Measurements from ENCODE around the gene PUSL1.

PUSL1 gene, protein sequence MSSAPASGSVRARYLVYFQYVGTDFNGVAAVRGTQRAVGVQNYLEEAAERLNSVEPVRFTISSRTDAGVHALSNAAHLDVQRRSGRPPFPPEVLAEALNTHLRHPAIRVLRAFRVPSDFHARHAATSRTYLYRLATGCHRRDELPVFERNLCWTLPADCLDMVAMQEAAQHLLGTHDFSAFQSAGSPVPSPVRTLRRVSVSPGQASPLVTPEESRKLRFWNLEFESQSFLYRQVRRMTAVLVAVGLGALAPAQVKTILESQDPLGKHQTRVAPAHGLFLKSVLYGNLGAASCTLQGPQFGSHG

DNA sequence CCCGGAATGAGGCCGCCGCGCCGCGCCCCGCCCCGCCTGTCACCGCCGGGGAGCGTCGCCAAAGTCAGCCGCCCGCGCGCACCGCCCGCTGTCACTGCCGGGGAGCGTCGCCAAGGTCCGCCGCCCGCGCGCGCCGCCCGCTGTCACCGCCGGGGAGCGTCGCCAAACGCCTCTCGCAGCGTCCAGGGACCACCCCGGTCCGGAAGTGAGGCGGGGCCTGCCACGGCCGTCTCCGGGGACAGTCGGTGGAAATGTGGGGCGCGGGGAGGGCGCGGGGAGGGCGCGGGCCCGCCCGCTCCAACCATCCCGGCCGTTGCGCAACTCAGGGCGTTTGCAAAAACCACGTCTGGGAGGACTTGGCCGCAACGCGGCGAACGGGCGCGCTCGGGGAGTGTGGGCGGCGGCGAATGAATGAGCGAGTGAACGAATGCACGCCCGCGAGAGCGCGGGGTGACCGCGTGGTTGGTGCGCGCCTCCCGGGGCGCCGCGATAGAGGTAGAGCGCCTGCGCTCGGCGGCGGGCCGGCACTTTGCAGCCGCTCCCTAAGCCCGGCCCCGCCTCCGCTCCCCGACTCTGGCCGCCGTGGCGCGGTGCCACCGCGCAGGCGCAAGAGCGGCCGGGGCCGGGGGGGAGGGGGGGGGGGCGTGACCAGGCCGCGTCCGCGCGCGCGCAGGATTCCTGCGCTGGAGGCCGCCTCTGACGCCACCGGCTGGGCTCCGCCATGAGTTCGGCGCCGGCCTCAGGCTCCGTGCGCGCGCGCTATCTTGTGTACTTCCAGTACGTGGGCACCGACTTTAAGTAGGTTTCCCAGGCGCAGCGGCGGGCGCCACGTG is at the start of gene PUSL1, which contains the start of gene ACAP3:
Gene PUSL1, plus strand, starts transcription at position 675 of the 833 bp plus-strand sequence. Its CDS starts 47 bp downstream, at position 722.
Gene ACAP3, minus strand, starts transcription at position 8 of the 833 bp plus-strand sequence. CDS start 115 bp downstream, outside the sequence.
- peak; percentile 79 to 80 for DNase-seq (ENCODE audit: extremely low read depth in 1 of 2, low read depth in 1 of 2)

DNA sequence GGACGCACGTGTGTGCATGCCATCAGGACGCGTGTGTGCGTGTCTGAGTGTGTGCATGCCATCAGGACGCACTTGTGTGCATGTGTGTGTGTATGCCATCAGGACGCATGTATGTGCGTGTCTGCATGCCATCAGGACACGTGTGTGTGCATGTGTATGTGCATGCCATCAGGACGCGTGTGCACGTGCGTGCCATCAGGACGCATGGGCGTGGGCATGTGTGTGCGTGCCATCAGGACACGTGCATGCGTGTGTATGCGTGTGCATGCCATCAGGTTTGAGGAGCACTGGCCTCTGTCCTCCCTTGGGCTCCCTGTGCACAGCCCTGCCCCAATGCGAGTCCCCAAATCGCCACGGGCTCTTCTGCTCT is 49.3 kb upstream of the PUSL1 start:
- DNase-seq (ENCODE audit: extremely low read depth in 1 of 2, low read depth in 1 of 2), result no peak

DNA sequence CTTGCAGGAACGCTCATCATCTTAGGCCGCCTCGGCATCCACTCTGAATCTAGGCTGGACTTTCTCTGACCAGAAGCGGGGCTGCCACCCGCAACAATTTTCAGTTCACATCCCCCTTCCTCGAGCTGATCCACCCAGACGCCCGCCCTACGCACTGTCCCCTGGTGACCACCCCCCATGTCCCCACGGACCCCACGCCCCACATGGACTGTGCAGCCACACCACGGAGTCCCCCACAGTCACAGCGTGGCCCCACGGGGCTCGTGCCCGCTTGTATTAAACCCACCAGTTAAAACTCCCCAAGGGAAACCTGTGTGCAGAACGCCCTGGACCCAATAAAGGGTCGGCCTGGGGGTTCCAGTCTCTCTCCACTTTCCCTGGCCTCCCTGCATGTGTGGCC is 48.9 kb upstream of the PUSL1 start:
- no peak for DNase-seq (ENCODE audit: extremely low read depth in 1 of 2, low read depth in 1 of 2)

DNA sequence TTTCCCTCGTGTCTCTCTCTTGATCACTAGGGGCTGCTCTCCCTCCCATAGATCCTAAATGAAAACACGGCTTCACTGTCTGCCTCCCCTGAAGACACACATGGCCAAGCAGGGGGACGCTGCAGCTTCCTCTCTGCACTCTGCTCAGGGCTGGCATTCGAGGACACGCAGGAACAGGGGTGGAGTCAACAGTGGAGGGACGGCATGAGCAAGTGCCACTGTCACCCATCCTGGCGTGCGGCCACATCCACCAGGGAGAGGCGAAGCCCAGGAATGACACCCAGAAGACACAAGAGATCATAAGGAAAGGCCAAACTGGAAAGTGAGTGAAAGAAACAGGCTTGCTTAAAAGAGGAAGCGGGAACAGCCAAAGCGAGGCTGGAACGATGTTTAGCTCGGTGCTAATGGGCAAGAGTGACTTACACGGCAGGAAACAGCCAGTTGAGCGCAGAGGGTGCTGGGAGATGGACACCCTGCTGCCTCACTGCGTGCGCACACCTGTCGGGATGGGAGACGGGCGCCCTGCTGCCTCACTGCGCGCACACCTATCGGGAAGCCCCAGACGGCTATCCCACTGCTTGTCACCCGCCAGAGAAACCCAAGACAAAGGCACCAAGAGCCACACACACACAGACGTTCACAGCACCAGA is 48.3 kb upstream of the PUSL1 start:
- no peak for DNase-seq (ENCODE audit: extremely low read depth in 1 of 2, low read depth in 1 of 2)

DNA sequence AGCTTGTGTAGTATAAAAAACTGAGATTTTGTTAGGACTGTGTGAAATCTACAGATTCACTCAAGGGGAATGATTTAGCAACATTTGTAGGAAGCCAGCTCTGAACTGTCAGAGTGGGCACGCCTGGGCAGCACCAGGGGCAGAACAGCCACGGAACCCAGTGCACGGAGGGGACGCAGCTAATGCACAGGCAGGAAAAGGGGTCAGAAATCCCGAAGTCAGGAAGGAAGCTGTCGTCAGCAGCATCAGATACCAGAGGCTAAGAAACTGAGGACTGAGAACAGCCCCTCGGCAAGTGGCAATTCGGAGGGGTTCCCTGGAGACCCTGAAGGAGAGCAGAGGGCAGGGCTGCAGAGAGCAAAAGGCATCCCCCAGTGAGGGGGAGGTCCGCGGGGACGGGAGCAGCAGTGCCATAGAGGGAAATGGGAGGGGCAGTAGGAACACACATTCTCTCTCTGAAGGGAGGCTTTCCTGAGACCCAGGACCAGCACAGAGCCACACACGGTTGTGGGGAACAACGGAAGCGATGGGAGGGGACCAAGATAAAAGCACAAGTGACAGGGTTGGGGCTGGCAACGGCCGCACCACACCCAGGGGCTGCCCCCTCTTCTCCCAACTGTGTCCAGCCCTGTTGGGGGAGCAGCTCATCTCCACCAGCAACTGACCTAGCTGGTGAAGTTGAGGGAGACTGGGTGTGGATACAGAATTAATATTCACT is 47.4 kb upstream of the PUSL1 start:
- no peak for DNase-seq (ENCODE audit: extremely low read depth in 1 of 2, low read depth in 1 of 2)

DNA sequence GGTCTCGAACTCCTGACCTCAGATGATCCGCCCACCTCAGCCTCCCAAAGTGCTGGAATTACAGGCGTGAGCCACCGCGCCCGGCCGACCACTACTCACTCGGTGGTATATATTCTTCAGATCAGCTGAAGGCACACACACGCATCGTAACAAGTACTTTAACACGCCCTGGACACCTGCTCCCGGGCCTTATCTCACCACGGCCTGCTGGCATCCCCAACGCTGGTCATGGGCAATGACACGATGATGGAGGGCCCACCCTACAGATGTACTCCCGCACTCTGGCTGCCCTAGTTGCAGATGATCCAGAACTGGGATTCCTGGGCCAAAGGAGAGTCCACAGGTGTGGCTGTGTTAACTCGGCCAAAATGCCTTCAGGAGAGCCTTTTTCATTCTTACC is 46.3 kb upstream of the PUSL1 start:
- no peak for DNase-seq (ENCODE audit: extremely low read depth in 1 of 2, low read depth in 1 of 2)

DNA sequence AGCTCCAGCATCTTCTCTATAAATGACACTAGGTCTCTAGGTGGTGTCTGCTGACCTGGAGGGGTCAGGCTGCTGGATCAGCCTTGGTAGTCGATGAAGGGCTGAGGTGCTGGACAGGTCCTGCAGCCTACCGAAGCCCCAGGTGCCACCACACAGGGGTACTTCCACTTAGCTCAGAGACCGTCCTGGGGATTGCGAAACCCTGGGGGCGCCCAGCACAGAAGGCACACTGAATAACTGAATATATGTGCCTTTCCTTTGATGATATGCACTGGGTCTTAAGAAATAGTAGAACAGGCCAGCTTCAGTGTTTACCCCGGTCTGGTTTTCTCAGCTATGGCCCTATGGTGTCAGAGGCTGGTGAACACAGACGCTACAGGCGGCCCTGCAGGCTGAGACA is 45.6 kb upstream of the PUSL1 start:
- no peak for DNase-seq (ENCODE audit: extremely low read depth in 1 of 2, low read depth in 1 of 2)

DNA sequence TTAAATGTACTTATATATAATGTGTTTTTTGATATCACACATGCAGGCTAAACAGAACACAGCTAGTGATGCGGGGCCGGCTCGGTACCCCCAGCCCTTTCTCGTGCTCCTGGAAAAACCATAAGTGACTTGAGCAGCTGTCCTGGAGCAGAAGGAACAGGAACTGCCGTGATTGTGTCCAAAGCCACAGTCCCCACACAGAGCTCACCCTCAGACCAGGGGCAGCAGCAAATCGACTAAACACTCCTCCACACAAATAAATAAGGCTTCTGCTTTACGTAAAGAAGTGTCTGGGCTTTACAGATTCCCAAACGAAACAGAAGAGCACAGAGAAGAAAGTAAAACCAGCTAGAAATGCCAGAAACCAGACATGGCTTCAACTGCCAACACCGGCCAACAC is 44.4 kb upstream of the PUSL1 start:
- no peak for DNase-seq (ENCODE audit: extremely low read depth in 1 of 2, low read depth in 1 of 2)

DNA sequence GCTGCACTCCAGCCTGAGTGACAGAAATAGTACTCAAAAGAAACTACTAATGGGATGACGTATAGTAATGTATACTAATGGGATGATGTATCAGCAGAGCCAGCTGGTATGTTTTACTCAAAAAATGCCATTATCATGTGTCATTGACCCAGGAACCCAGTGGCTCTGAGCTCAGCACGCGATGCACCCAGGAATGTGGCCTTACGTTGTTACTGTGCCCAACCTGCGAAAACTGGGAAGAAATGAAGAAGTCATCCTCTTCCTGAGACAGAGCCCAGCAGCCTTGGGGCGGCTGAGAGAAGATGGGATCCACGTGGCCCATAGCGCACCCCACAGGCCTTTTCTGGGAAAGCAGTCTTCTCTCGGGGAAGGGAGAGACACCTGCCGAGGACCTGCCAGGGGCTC is 43.5 kb upstream of the PUSL1 start:
- no peak for DNase-seq (ENCODE audit: extremely low read depth in 1 of 2, low read depth in 1 of 2)

DNA sequence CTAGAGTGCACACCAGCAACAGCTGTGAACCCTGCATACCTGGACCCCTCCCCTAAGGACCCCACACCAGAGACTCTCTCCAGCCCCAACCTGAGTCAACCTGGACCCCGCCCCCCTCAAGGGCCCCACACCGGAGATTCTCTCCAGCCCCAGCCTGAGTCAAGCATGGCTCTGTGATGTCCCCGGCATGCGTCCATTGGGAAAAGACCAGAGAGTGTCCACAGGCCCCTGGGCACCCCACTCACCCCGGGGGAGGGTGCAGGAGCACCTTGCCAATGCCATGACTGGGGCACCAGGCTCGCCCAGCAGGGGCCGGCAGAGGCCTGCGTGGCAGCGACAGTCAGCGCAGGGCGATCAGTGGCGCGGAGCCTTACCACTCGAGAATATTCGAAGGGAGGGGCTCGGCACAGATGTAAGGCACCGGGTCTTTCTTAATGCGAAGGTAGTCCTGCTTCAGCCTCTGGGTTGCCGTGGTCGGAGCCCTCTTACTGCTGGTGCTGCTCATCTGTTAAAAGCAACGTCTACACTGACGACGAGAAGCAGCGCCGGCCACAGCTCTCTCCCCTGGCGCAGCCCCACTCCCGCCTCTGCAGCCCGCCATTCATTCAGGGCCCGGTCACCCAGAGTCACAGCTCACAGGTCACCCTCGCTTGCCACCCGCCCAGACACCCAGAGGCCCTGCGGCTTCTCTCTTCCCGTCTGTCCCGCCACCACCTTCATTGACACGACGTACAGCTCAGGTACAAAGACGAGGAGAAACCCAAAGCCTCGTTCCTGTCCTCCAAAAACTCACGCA is 40.7 kb upstream of the PUSL1 start:
- no peak for DNase-seq (ENCODE audit: extremely low read depth in 1 of 2, low read depth in 1 of 2)

DNA sequence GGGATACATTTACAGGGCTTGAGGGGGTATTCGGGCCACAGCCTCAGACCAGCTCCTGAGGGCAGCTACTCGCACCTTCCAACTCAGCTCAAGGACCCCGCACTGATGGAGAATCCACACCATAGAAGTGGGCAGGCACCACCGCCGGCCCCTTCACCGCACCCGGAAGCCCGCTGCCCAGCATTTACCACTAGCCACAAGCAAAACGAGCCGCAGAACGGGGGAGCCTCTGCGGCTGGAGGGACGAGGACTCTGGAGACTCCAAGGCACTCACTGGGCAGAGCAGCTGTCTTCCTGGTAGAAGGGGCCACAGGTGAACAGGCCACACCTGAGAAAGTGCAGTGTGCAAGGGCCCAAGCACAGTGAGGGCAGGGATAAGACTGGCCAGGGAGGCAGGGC is 40.1 kb upstream of the PUSL1 start:
- no peak for DNase-seq (ENCODE audit: extremely low read depth in 1 of 2, low read depth in 1 of 2)

DNA sequence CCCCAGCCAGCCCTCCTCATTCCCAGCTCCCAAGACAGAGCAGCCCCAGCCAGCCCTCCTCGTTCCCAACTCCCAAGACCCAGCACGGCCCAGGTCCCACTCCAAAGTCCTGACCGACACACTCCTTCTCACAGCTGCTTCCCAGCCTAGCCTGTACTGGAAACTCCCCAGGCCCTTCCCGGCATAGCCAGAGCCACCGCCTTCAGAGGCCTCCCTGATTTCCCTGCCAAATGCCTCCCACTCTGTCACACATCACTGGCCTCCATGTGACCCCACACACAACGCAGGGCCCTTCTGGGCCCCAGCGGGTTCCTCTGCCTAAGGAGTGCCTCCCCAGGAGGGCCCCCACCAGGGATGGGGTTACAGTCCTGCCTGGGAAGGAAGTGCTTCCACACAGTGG is 37.6 kb upstream of the PUSL1 start:
- DNase-seq (ENCODE audit: extremely low read depth in 1 of 2, low read depth in 1 of 2), result no peak

DNA sequence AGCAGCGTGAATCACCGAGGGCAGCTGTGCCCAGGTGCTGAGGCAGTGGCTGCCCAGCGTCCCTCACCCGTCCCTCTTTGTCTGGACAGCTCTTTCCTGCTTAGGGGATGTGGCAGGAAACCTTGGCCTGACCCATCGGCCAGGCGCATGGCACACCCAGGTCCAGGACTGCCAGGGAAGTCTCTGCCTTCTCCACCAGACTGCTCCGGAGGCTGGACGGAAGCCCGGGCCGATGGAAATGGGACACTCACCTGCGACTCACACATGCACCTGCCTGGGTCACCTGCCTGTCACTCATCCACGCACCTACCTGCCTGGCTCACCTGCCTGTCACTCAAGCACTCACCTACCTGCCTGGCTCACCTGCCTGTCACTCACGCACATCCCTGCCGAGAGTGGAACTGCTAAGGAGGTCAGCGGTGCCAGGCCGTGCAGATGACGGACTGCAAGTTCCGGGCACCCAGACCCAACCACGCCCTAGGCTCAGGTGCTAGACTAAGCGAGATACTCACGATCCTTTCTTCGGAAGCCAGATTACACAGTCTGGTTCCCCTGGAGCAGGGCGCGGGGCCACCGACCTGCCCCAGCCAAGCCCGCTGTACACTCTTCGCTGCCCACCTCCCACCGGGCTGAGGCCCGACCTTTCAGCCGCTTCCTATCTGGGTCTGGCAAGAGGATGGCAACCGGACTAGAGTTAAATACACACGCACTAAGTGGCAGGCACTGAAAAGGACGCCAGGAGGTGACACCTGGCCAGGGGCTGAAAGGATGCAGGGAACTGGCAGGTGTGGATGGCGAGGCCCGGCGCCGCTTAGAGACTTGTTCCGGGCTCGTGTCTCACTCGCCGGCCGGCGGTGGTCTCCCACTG is 35.8 kb upstream of the PUSL1 start:
- no peak for DNase-seq (ENCODE audit: extremely low read depth in 1 of 2, low read depth in 1 of 2)

DNA sequence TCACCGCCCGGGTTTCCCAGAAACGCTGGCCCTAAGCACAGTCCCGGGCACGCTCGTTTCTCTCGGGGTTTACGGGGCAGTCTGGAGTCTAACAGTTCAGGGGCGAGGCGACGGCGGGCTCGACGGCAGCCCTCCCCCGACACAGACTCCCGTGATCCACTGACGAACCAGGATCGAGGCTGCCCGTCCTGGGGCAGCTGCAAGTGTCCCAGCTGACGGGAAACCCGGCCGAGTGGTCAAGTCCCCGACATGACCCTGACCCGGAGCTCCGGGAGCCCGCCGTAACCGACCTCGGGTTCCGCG is 35.2 kb upstream of the PUSL1 start:
- DNase-seq (ENCODE audit: extremely low read depth in 1 of 2, low read depth in 1 of 2), result no peak

DNA sequence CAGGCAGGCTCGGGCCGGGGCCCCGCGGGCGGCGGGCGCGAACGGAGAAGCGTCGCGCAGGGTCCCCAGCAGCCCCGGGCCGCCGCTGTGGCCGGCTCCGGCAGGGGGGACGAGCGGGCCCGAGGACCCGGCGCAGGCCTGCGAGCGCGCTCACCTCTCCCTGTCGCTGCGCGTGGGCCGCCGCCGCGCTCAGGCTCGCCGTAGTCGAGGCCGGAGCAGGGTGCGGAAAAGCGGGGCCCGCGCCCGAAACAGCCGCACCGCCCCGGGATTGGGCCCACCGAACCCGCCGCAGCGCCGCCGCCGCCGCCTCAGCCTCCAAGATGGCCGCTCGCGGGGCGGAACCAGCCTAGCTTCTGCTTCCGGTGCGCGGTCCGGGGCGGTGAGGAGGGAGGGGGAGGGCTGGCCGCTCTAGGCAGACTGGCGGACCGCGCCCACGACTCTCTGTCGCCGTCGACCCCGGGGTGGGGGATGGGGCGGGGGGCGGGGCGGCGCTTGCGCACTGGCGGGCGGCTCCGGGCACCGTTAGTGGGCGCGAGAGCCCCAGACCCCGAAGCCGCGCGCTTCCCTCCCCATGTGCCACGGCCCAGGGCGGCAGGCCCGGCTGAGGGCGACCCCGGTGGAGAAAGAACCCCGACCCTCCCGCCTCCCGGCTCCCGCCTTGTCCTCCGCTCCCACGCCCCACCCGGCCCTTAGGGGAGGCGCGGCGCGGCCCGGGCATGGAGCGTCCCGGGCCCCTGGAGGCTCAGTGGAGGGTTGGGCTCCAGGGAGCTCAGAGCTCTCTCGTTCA is 34.7 kb upstream of the PUSL1 start, which contains the start of gene UBE2J2:
Gene UBE2J2, minus strand, starts transcription at position 343 of the 787 bp plus-strand sequence. CDS start 5,862 bp downstream, outside the sequence.
- peak; percentile 86 to 91 for DNase-seq (ENCODE audit: extremely low read depth in 1 of 2, low read depth in 1 of 2)

DNA sequence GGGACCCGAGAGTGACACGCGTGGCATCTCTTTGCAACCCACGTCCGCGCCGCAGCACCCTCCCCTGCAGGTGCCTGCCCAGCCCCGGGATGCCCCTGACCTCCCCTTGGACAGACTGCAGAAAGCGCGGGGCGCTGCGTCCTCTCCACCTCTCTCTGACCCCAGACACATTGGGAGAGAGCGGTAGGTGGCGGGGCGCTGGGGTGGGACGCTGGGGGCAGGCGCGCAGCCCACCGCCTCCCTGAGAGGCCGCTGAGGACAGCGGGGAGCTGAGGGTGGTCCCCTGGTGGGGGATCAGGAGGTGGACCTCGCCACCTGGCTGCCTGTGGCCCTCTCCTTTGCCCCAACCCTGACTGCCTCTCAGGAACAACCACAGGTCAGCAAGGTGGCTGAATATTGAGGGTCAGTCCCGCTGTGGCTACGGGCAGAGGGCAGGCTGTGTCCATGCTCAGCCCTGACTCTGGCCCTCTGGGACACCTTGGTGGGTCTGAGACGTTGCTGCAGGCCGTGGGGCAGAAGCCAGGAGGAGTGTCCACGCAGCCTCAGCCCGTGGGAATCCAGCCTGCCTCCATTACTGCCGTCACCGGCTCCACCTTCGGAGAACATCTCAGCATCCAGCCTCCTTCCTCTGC is 34.0 kb upstream of the PUSL1 start:
- DNase-seq (ENCODE audit: extremely low read depth in 1 of 2, low read depth in 1 of 2), result no peak

DNA sequence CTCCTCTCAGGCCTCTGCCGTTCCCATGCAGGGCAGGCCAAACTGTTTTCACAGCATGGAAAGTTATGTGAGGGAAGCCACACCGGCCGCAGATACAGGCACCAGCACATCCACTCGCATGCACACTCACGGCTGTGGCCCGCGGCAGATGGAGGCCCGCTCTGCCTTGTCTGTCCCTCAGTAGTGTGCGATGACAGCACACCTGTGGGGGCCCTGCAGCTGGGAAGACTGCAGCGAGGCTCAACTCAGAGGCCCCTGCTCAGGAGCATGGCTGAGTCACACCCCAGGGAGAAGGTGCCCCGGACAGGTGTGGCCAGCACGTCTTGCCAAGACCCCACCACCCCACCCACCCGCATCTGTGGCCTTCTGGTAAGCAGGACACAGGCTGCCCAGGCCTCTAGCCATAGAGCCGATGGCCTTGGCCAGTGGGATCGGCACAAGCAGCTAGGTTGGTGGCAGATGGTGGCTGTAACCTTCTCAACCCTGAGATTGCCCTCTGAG is 33.4 kb upstream of the PUSL1 start:
- DNase-seq (ENCODE audit: extremely low read depth in 1 of 2, low read depth in 1 of 2), result no peak

DNA sequence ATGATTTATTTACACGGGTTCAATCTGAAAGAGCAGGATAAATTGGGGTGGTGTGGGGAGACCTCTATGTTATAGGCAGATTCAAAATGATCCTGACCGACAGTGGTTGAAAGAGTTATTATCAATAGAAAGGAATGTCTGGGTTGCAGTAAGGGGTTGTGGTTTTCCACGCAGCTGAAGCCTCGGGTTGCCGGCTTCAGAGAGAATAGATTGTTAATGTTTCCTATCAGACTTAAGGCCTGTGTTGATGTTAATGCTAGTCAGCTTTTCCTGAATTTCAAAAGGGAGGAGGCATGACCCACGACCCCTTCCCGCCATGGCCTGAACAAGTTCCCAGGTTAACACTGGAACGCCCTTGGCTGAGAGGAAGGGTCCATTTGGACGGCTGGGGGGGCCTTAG is 32.6 kb upstream of the PUSL1 start:
- no peak for DNase-seq (ENCODE audit: extremely low read depth in 1 of 2, low read depth in 1 of 2)
